Measurements from ENCODE around the gene TMEM222.

TMEM222 gene

DNA sequence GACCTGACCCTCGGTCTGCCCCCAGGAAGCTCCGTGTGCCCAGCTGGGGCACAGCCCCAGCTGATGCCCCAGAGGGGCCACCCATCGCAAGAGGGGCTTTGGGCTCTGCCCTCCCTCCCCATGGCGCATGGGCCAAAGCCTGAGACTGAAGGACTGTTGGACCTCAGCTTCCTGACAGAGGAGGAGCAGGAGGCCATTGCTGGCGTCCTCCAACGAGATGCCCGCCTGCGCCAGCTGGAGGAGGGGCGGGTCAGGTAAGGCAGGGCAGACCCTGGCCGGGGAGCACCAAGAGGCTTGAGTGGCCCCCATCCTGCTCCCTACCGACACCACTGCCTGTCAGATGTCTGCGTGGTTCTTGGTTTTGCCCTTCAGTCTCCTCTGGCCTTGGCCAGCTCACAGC lies 23.3 kb downstream of the TMEM222 start:
- Histone ChIP-seq H3K4me3 (ENCODE audit: insufficient read depth, low read length, poor library complexity, severe bottlenecking) (no peak overlapping the region), H3F3A (ENCODE audit: insufficient read depth) (peaks cover 21% of the 10 kb centered on the region)

GRCh38 chr1:27346357-27346756 lies 24.4 kb downstream of the TMEM222 start:
- H4K20me1 ChIP-seq (ENCODE audit: low read depth, low read length): no peaks in the 10 kb centered on the region
- H3K27me3 ChIP-seq (ENCODE audit: low read length): no peaks in the 10 kb centered on the region
- no peak overlapping the region for H2AFZ ChIP-seq (ENCODE audit: low read depth, low read length, severe bottlenecking)
- H3K9ac ChIP-seq (ENCODE audit: low read length): no peak overlapping the region
- H3K9me3 ChIP-seq (ENCODE audit: insufficient read depth, low read length): no peaks in the 10 kb centered on the region
- H3K79me2 ChIP-seq (ENCODE audit: insufficient read depth, low read length): peaks cover 5% of the 10 kb centered on the region; the same call in 1 of the 2 replicates
- TF ChIP-seq EZH2phosphoT487 (conservative IDR thresholded peaks at IDR 0.05; ENCODE audit: low read length) (no peak), CTCF (IDR thresholded peaks at IDR 0.05; ENCODE audit: insufficient read depth, low read length, poor library complexity, severe bottlenecking) (no peak)
- no peak overlapping the region for H3K27ac ChIP-seq (ENCODE audit: low read depth, low read length)
- peaks cover 15% of the 10 kb centered on the region for H3F3A ChIP-seq (ENCODE audit: insufficient read depth)
- H3K36me3 ChIP-seq (ENCODE audit: low read length): no peaks in the 10 kb centered on the region
- no peak overlapping the region for H3K4me3 ChIP-seq (ENCODE audit: insufficient read depth, low read length, poor library complexity, severe bottlenecking)
- H3K9me2 ChIP-seq (replicated peaks; ENCODE audit: insufficient read depth, low read length): no peaks in the 10 kb centered on the region
- no peak overlapping the region for H3K4me2 ChIP-seq (ENCODE audit: low read depth, low read length, poor library complexity, severe bottlenecking)

More for the DNA sequence above, 23.3 kb downstream of the TMEM222 start:
- Histone ChIP-seq H3K27ac (ENCODE audit: low read depth, low read length) (no peak overlapping the region), H3K9me2 (replicated peaks; ENCODE audit: insufficient read depth, low read length) (no peaks in the 10 kb centered on the region), H2AFZ (ENCODE audit: low read depth, low read length, severe bottlenecking) (no peak overlapping the region), H3K4me2 (ENCODE audit: low read depth, low read length, poor library complexity, severe bottlenecking) (no peak overlapping the region), H3K9ac (ENCODE audit: low read length) (no peak overlapping the region), H3K36me3 (ENCODE audit: low read length) (no peaks in the 10 kb centered on the region), H3K9me3 (ENCODE audit: insufficient read depth, low read length) (no peaks in the 10 kb centered on the region), H4K20me1 (ENCODE audit: low read depth, low read length) (no peaks in the 10 kb centered on the region), H3K79me2 (ENCODE audit: insufficient read depth, low read length) (peaks cover 5% of the 10 kb centered on the region; the same call in 1 of the 2 replicates), H3K27me3 (ENCODE audit: low read length) (no peaks in the 10 kb centered on the region)
- no peak for TF ChIP-seq CTCF (IDR thresholded peaks at IDR 0.05; ENCODE audit: insufficient read depth, low read length, poor library complexity, severe bottlenecking)
- TF ChIP-seq EZH2phosphoT487 (conservative IDR thresholded peaks at IDR 0.05; ENCODE audit: low read length): no peak

DNA sequence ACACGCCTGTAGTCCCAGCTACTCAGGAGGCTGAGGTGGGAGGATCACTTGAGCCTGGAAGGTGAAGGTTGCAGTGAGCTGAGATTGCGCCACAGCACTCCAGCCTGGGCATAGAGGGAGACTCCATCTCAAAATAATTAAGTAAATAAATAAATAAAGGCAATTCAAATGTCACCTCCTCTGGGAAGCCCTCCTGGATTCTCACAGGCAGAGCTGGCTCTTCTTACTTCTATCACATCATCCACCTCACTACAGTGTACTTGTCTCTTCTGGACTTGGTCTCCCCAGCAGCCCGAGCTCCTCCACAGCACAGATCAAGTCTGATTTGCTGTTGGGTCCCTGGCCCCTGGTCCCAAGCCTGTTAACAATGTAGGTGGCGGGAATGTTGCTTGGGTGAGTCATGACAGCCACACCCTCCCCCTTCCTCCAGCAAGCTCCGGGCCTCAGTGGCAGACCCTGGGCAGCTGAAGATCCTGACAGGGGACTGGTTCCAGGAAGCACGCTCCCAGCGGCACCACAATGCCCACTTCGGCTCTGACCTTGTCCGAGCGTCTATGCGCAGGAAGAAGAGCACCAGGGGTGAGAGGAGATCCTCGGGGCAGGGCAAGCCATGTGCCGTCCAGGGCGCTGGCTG lies 25.1 kb downstream of the TMEM222 start:
- H3K27ac ChIP-seq (ENCODE audit: low read depth, low read length): no peak overlapping the region
- H4K20me1 ChIP-seq (ENCODE audit: low read depth, low read length): no peaks in the 10 kb centered on the region
- no peak overlapping the region for H3K4me2 ChIP-seq (ENCODE audit: low read depth, low read length, poor library complexity, severe bottlenecking)
- H3K36me3 ChIP-seq (ENCODE audit: low read length): no peaks in the 10 kb centered on the region
- H3K27me3 ChIP-seq (ENCODE audit: low read length): no peaks in the 10 kb centered on the region
- no peak overlapping the region for H2AFZ ChIP-seq (ENCODE audit: low read depth, low read length, severe bottlenecking)
- H3K4me3 ChIP-seq (ENCODE audit: insufficient read depth, low read length, poor library complexity, severe bottlenecking): no peak overlapping the region
- H3K9ac ChIP-seq (ENCODE audit: low read length): no peak overlapping the region
- 0 out of 2 replicates have a peak, but pooled peaks cover 9% of the 10 kb centered on the region for H3F3A ChIP-seq (ENCODE audit: insufficient read depth)
- H3K9me2 ChIP-seq (replicated peaks; ENCODE audit: insufficient read depth, low read length): no peaks in the 10 kb centered on the region
- H3K9me3 ChIP-seq (ENCODE audit: insufficient read depth, low read length): no peaks in the 10 kb centered on the region
- TF ChIP-seq CTCF (IDR thresholded peaks at IDR 0.05; ENCODE audit: insufficient read depth, low read length, poor library complexity, severe bottlenecking) (no peak), EZH2phosphoT487 (conservative IDR thresholded peaks at IDR 0.05; ENCODE audit: low read length) (no peak)
- H3K79me2 ChIP-seq (ENCODE audit: insufficient read depth, low read length): peaks cover 3% of the 10 kb centered on the region; the same call in 1 of the 2 replicates
